Fibroblast of pulmonary artery (primary cell): ENCODE measurements around the gene NHLRC2.
"Not testable (repeated sequence)": the region's sequence is repeated elsewhere in the genome, so short reads cannot be mapped to it uniquely, and the experiment has no call there.

Source experiments
- DNase-seq: peaks from one replicate; pipeline ENCODE4 v3.0.0-alpha.2; 2010; ENCODE audit warnings: low read depth
- H3K4me3 ChIP-seq: replicated peaks from 2 replicates; pipeline ENCODE4 v1.5.1; 2011; ENCODE audit warnings: low read depth, mild to moderate bottlenecking, control low read depth, low read length, moderate library complexity
- CTCF ChIP-seq: IDR thresholded peaks from 2 replicates; pipeline ENCODE4 v1.5.1; 2011; ENCODE audit warnings: mild to moderate bottlenecking, control low read depth, low read length, inconsistent platforms; ENCODE audit errors: missing control alignments

NHLRC2 gene

DNA sequence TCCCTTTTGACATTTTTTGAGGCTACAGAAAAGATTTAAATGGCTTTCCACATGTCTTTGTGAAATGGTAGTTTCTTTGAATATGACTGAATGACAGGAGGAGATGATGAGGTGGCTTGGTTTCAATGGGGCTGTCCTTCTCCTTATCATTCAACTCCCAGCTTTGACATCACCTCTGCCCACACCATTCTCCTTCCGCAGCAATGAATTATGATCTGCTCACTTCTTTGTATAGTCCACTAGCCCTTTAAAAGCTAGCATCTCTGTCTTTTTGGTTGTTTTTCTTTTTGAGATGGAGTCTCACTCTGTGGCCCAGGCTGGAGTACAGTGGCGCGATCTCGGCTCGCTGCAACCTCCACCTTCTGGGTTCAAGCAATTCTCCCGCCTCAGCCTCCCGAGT lies 32.3 kb upstream of the NHLRC2 start:
- H3K4me3 ChIP-seq: no peak overlapping the region
- no peak for TF ChIP-seq CTCF
- no peak for DNase-seq

- DNase-seq: no peak
- no peak overlapping the region for H3K4me3 ChIP-seq
- no peak for TF ChIP-seq CTCF
Observed at GRCh38 chr10:113823389-113823788, 31.1 kb upstream of the NHLRC2 start.

DNA sequence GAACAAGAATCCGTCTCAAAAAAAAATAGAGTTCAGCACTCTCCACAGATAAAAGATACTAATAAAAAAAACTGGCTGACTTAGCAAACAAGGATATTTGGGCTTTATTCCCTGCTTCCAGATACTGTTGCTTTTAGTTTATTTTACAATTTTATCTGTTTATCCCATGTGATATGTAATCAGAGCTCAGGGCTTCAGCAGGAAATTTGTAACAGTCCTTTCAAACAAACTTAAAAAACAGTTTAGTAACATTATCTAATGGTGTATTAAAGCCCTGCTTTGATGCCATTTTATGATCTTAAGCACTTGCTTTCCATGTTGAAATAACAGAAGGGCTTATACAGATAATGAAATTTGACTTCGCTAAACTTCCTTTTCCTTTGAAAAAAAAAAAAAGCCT lies 28.7 kb upstream of the NHLRC2 start:
- no peak overlapping the region for H3K4me3 ChIP-seq
- no peak for DNase-seq

DNA sequence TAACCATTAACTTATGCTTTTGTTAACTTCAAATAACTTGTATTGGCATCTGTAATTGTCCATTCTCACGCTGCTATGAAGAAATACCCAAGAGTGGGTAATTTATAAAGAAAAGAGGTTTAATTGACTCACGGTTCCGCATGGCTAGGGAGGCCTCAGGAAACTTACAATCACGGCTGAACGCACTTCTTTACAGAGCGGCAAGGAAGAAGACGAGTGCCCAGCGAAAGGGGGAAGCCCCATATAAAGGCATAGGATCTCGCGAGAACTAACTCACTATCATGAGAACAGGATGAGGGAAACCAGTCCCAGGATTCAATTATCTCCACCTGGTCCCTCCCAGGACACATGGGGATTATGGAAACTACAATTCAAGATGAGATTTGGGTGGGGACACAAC lies 25.9 kb upstream of the NHLRC2 start:
- DNase-seq, H3K4me3 ChIP-seq: not testable (repeated sequence)

More for the DNA sequence above, 28.7 kb upstream of the NHLRC2 start:
- TF ChIP-seq CTCF: no peak

GRCh38 chr10:113842171-113842570 lies 12.3 kb upstream of the NHLRC2 start:
- H3K4me3 ChIP-seq: no peak overlapping the region
- no peak for TF ChIP-seq CTCF
- DNase-seq: no peak

- TF ChIP-seq CTCF: no peak
- no peak overlapping the region for H3K4me3 ChIP-seq
- no peak for DNase-seq
Observed at GRCh38 chr10:113843972-113844485, 10.4 kb upstream of the NHLRC2 start.

DNA sequence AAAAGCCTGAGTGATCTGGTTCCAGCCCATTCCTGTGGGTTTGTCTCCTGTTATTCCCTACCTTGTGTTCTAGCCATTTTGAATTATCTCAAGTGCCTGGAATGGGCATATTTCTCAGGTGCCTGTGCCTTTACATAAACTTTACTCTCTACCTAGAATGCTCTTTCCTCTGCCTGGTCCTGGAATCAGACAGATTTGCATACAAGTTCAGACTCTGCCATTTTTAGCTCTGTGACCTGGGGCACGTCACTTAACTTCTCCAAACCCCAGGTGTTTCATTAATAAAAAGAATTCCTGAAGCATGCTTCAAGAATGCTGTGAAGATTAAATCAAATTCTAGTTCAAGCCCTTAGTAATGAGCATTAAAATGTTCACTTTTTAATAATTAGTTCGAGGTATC lies 8.4 kb upstream of the NHLRC2 start:
- TF ChIP-seq CTCF: no peak
- no peak for DNase-seq
- H3K4me3 ChIP-seq: no peak overlapping the region
